ENCODE results near the gene CENPP. TPM values are rescaled to one million over a fixed set of nuclear protein-coding genes. Genes with fewer than 3 reads are reported as not detected.

Gene CENPP
- total and polyA plus RNA-seq, 2 donors from 2014 or later, result 1.2 to 4.2 TPM

DNA sequence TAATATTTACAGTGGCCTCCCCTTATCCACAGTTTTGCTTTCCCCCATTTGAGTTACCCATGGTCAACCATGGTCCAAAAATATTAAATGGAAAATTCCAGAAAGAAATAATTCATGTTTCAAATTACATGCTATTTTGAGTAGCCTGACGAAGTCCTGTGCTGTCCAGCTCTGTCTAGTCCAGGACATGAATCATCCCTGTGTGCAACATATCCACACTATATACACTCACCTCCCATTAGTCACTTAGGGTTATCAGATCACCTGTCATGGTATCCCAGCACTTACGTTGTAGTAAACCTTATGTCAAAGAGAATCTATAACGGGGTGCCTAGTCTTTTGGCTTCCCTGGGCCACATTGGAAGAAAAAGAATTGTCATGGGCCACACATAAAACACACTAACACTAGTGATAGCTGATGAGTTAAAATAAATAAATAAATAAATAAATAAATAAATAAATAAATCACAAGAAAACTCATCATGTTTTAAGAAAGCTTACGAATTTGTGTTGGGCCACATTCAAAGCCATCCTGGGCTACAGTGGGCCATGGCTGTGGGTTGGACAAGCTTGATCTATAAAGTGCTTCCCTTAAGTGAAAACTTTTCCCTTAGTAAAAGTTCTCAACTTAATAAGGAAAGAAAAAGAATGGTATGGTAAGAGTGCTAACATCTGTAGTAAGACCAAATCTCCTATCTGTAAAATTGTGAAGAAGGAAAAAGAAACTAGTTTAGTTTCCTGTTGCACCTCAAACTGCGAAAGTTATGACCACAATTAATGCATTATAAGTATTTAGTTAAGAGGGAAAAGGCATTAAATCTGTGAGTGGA, 114.4 kb downstream of the CENPP start:
- H3K27me3 ChIP-seq (ENCODE audit: control insufficient read depth, insufficient read depth, low read length), result no peaks in the 10 kb centered on the region
- no peak overlapping the region for H3K27ac ChIP-seq (ENCODE audit: low read depth in 2 of 2, low read length in 2 of 2)
- no peaks in the 10 kb centered on the region for H3K9me3 ChIP-seq (ENCODE audit: control insufficient read depth in 2 of 3, insufficient read depth in 1 of 3, low read length in 3 of 3)
- intact Hi-C loops (cut with DNase I), result no loop called here
- no peak overlapping the region for H3K9ac ChIP-seq (ENCODE audit: low read length in 3 of 3)
- no peak overlapping the region for H3K4me3 ChIP-seq (ENCODE audit: low read length in 3 of 3)
- no peak for DNase-seq
- no peaks in the 10 kb centered on the region for H3K4me1 ChIP-seq (ENCODE audit: control insufficient read depth in 2 of 3, insufficient read depth in 2 of 3, low read depth in 1 of 3, low read length in 3 of 3)
- TF ChIP-seq CTCF (IDR thresholded peaks at IDR 0.05; ENCODE audit: borderline replicate concordance, extremely low read depth, insufficient read depth), result no peak
- H3K36me3 ChIP-seq (ENCODE audit: control insufficient read depth in 2 of 3, insufficient read depth in 3 of 3, low read length in 3 of 3), result no peaks in the 10 kb centered on the region
- no peak for FAIRE-seq

- intact Hi-C loops (cut with DNase I), result no loop called here
These were observed 114.9 kb downstream of the CENPP start for GRCh38 chr9:92440751-92441046.

DNA sequence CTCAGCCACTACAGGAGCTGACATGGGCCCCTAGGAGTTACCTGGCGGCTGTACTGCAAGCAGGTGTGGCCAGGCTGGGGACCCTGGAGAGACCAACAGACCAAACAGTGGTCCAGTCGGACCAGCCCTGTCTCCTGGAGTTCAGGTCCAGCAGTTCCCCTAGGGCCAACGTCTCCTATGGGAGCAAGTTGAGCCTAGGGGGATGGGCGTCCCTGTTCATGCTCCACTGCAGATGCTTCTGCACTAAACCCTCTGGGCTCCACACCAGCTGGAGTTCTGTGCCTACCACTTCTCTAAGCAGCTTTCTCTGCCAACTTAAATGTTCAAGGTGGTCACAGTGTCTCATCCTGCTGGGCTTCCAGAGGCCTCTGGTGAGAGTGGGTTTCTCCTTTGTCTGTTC, 119.1 kb downstream of the CENPP start:
- DNase-seq (peak in 3 of 5 donors; percentile 10 to 36 (median 11)), FAIRE-seq (no peak)
- Histone ChIP-seq H3K4me3 (ENCODE audit: low read length in 3 of 3) (no peak overlapping the region), H3K4me1 (ENCODE audit: control insufficient read depth in 2 of 3, insufficient read depth in 2 of 3, low read depth in 1 of 3, low read length in 3 of 3) (no peaks in the 10 kb centered on the region), H3K36me3 (ENCODE audit: control insufficient read depth in 2 of 3, insufficient read depth in 3 of 3, low read length in 3 of 3) (no peaks in the 10 kb centered on the region), H3K9me3 (ENCODE audit: control insufficient read depth in 2 of 3, insufficient read depth in 1 of 3, low read length in 3 of 3) (no peaks in the 10 kb centered on the region), H3K27me3 (ENCODE audit: control insufficient read depth, insufficient read depth, low read length) (no peaks in the 10 kb centered on the region), H3K9ac (ENCODE audit: low read length in 3 of 3) (no peak overlapping the region), H3K27ac (ENCODE audit: low read depth in 2 of 2, low read length in 2 of 2) (no peak overlapping the region)
- TF ChIP-seq CTCF (IDR thresholded peaks at IDR 0.05; ENCODE audit: borderline replicate concordance, extremely low read depth, insufficient read depth), result no peak
- intact Hi-C loops (cut with DNase I), result no loop called here

More at GRCh38 chr9:92440751-92441046, 114.9 kb downstream of the CENPP start:
- DNase-seq (no peak), FAIRE-seq (no peak)
- H3K27me3 ChIP-seq (ENCODE audit: control insufficient read depth, insufficient read depth, low read length), result no peaks in the 10 kb centered on the region
- no peak overlapping the region for H3K4me3 ChIP-seq (ENCODE audit: low read length in 3 of 3)
- H3K4me1 ChIP-seq (ENCODE audit: control insufficient read depth in 2 of 3, insufficient read depth in 2 of 3, low read depth in 1 of 3, low read length in 3 of 3), result no peaks in the 10 kb centered on the region
- no peaks in the 10 kb centered on the region for H3K9me3 ChIP-seq (ENCODE audit: control insufficient read depth in 2 of 3, insufficient read depth in 1 of 3, low read length in 3 of 3)
- TF ChIP-seq CTCF (IDR thresholded peaks at IDR 0.05; ENCODE audit: borderline replicate concordance, extremely low read depth, insufficient read depth), result no peak
- no peak overlapping the region for H3K9ac ChIP-seq (ENCODE audit: low read length in 3 of 3)
- no peak overlapping the region for H3K27ac ChIP-seq (ENCODE audit: low read depth in 2 of 2, low read length in 2 of 2)
- H3K36me3 ChIP-seq (ENCODE audit: control insufficient read depth in 2 of 3, insufficient read depth in 3 of 3, low read length in 3 of 3), result no peaks in the 10 kb centered on the region

All from kidney (tissue), 14 donors.